PC-9 (cell line): Measurements from ENCODE around the gene SETX. TPM values are rescaled to one million over a fixed set of nuclear protein-coding genes. Genes with fewer than 3 reads are reported as not detected.

Experiments
- BruUV-seq: library from RNA; stranded (reverse); fragments of 400-500 nt; replicated peaks from 2 replicates; lab custom pipeline; 2021; lab: Mats Ljungman, UMichigan
- CTCF ChIA-PET: fragments of 300-600 bp; sonication (Branson Sonifier 250); formaldehyde crosslinking; loops from one replicate; lab custom pipeline; 2022; ENCODE audit warnings: antibody characterized with exemption; lab: Charles Lee
- POLR2A ChIA-PET: fragments of 300-600 bp; sonication (Branson Sonifier 250); formaldehyde crosslinking; loops from one replicate; lab custom pipeline; 2022; ENCODE audit warnings: antibody characterized with exemption; ENCODE audit not compliant: unreplicated experiment; lab: Charles Lee
- DNase-seq, 2 experiments: peaks; one replicate each; pipeline versions ENCODE4 v3.0.0 to v3.0.0-alpha.2; 2015 to 2022; ENCODE audit warnings: mixed read lengths in 1 of 2
- H2AFZ ChIP-seq: fragments of 200-600 bp; sonication (generic); 2 replicates; pipeline ENCODE4 v1.8.1; 2017; ENCODE audit warnings: antibody characterized with exemption
- H3F3A ChIP-seq: fragments of 200-600 bp; sonication (generic); 2 replicates; pipeline ENCODE4 v1.8.1; 2017; ENCODE audit warnings: antibody characterized with exemption, mild to moderate bottlenecking, low read depth; ENCODE audit not compliant: insufficient read depth
- H3K27ac ChIP-seq: fragments of 200-600 bp; sonication (generic); 2 replicates; pipeline ENCODE4 v1.6.1; 2016; ENCODE audit warnings: mixed run types
- H3K27me3 ChIP-seq: fragments of 200-600 bp; sonication (generic); 2 replicates; pipeline ENCODE4 v1.6.1; 2016; ENCODE audit warnings: low read depth, mixed run types; ENCODE audit not compliant: insufficient read depth
- H3K36me3 ChIP-seq: fragments of 200-600 bp; sonication (generic); 2 replicates; pipeline ENCODE4 v1.6.1; 2016; ENCODE audit warnings: low read depth, mixed run types
- H3K4me1 ChIP-seq: fragments of 200-600 bp; sonication (generic); replicated peaks from 2 replicates; pipeline ENCODE4 v1.6.1; 2016; ENCODE audit warnings: mixed run types; ENCODE audit not compliant: insufficient read depth
- H3K4me2 ChIP-seq: fragments of 200-600 bp; sonication (generic); 2 replicates; pipeline ENCODE4 v1.6.1; 2017; ENCODE audit warnings: mixed run types
- H3K4me3 ChIP-seq: fragments of 200-600 bp; sonication (generic); 2 replicates; pipeline ENCODE4 v1.6.1; 2016; ENCODE audit warnings: mixed run types
- H3K79me2 ChIP-seq: fragments of 200-600 bp; sonication (generic); 2 replicates; pipeline ENCODE4 v1.6.1; 2017; ENCODE audit warnings: low read depth, mixed run types
- H3K9me2 ChIP-seq: fragments of 200-600 bp; sonication (generic); 2 replicates; pipeline ENCODE4 v1.8.1; 2017; ENCODE audit warnings: mild to moderate bottlenecking; ENCODE audit not compliant: insufficient read depth
- H3K9me3 ChIP-seq: fragments of 200-600 bp; sonication (generic); 2 replicates; pipeline ENCODE4 v1.8.1; 2016; ENCODE audit warnings: low read depth; ENCODE audit not compliant: insufficient read depth
- H4K20me1 ChIP-seq: fragments of 200-600 bp; sonication (generic); 2 replicates; pipeline ENCODE4 v1.8.1; 2017; ENCODE audit not compliant: insufficient read depth
- EZH2 ChIP-seq: fragments of 200-600 bp; sonication (generic); IDR thresholded peaks from 2 replicates; pipeline ENCODE4 v1.8.0; 2017; ENCODE audit warnings: antibody characterized with exemption, low read depth
- intact Hi-C: fragments of 100-400 bp; cut with micrococcal nuclease; formaldehyde crosslinking; loops from one replicate; pipeline ENCODE4 v1.10.0; 2022; ENCODE audit not compliant: unreplicated experiment
- total RNA-seq: library from RNA; stranded (reverse); gene quantifications from 2 replicates; pipeline ENCODE4 v1.2.3, GENCODE V29; 2021
- TF ChIP-seq, protein P1 (sequence below): fragments of 200-600 bp; sonication (generic); conservative IDR thresholded peaks from 2 replicates; pipeline ENCODE4 v1.6.1; 2017; ENCODE audit warnings: mixed run types, antibody characterized with exemption, mild to moderate bottlenecking, moderate library complexity

SETX gene
- total RNA-seq, 1 experiment from 2014 or later: 23.5 TPM

DNA sequence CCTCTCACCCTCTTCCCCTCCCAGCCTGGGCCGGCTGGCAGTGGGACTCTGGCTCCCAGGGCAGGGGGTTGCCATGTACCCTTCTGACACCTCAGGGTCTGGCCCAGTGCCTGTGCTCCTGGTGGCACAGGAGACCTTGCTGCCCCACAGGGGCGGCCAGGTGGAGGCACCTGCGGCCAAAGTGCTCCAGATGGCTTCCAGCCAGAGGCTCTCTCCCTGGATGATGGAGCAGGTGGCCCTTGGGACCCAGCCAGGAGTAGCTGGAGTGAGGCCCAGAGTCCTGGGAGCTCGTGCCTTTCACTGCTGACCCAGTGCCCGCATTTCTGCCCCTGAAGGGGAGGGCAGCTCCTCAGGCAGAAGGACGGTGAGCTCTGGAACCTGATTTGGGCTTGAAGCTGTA, 105.7 kb downstream of the SETX start:
- Histone ChIP-seq H2AFZ (no peak overlapping the region), H3K9me3 (no peaks in the 10 kb centered on the region), H3K36me3 (no peaks in the 10 kb centered on the region), H3K79me2 (no peaks in the 10 kb centered on the region), H3K27me3 (peaks cover 25% of the 10 kb centered on the region), H3K4me2 (no peak overlapping the region), H3K27ac (no peak overlapping the region), H4K20me1 (no peaks in the 10 kb centered on the region; the same call in 1 of the 2 replicates), H3K4me3 (no peak overlapping the region), H3K4me1 (no peaks in the 10 kb centered on the region), H3F3A (no peaks in the 10 kb centered on the region), H3K9me2 (no peaks in the 10 kb centered on the region)
- intact Hi-C loops: no loop called here
- ChIA-PET POLR2A (interaction anchor here (0.8 kb wide), 1 partner anchor 110 kb away, joined by 3 read pairs; no protein-coding TSS in a partner anchor), CTCF (no interaction called here)
- no peak for DNase-seq
- TF ChIP-seq, protein P1, sequence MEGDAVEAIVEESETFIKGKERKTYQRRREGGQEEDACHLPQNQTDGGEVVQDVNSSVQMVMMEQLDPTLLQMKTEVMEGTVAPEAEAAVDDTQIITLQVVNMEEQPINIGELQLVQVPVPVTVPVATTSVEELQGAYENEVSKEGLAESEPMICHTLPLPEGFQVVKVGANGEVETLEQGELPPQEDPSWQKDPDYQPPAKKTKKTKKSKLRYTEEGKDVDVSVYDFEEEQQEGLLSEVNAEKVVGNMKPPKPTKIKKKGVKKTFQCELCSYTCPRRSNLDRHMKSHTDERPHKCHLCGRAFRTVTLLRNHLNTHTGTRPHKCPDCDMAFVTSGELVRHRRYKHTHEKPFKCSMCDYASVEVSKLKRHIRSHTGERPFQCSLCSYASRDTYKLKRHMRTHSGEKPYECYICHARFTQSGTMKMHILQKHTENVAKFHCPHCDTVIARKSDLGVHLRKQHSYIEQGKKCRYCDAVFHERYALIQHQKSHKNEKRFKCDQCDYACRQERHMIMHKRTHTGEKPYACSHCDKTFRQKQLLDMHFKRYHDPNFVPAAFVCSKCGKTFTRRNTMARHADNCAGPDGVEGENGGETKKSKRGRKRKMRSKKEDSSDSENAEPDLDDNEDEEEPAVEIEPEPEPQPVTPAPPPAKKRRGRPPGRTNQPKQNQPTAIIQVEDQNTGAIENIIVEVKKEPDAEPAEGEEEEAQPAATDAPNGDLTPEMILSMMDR: no peak
- TF ChIP-seq EZH2: no peak
- BruUV-seq: no TSS peak

DNA sequence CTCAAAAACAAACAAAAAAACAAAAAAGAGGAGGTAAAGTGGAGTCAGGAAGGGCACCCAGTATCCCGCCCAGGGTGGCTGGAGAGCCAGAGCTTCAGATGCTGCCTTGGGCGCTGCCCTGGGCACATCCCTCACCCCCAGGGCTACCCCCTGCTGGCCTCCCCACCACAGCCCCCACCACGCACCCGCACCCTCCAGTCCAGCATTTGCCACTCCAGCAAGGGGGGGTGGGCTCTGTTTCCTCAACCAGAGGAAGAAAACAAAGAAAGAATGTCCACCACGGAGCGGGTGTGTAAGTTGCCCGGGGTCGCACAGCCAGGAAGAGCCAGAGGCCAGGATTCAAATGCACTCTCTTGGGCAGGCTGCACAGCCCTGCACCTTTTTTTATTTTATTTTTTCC, 106.8 kb downstream of the SETX start:
- no peak overlapping the region for H2AFZ ChIP-seq
- no peaks in the 10 kb centered on the region for H3K36me3 ChIP-seq
- ChIA-PET POLR2A (no interaction called here), CTCF (no interaction called here)
- H4K20me1 ChIP-seq: no peaks in the 10 kb centered on the region
- DNase-seq: no peak
- no peak overlapping the region for H3K27ac ChIP-seq
- H3K4me3 ChIP-seq: no peak overlapping the region
- H3F3A ChIP-seq: no peaks in the 10 kb centered on the region
- intact Hi-C loops: no loop called here
- no peaks in the 10 kb centered on the region for H3K9me2 ChIP-seq
- no peaks in the 10 kb centered on the region for H3K79me2 ChIP-seq
- H3K27me3 ChIP-seq: peaks cover 31% of the 10 kb centered on the region
- no peaks in the 10 kb centered on the region for H3K9me3 ChIP-seq
- BruUV-seq: no TSS peak
- no peaks in the 10 kb centered on the region for H3K4me1 ChIP-seq
- TF ChIP-seq, protein P1: no peak
- no peak for TF ChIP-seq EZH2
- no peak overlapping the region for H3K4me2 ChIP-seq

DNA sequence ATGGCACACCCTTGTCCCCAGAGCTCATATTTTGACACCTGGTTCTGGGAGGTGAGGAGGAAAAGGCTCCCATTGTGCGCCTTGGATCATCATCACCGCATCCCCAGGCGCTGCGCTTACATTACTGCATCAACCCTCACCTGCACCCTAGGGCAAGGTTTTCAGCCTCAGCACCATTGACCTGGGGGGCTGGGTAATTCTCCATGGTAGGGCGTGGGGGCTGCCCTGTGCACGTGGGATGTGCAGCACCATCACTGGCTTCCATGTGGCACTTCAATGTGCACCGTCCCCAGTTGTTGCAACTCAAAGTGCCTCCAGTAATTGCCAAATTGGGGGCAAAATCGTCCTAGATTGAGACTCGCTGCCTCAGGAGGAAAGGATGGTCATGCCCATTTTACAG, 109.3 kb downstream of the SETX start:
- H3K4me2 ChIP-seq: no peak overlapping the region
- H2AFZ ChIP-seq: no peak overlapping the region
- H3K27ac ChIP-seq: no peak overlapping the region
- TF ChIP-seq EZH2: no peak
- TF ChIP-seq, protein P1: no peak
- intact Hi-C loops: no loop called here
- H3K4me1 ChIP-seq: no peaks in the 10 kb centered on the region
- H4K20me1 ChIP-seq: no peaks in the 10 kb centered on the region
- H3K36me3 ChIP-seq: no peaks in the 10 kb centered on the region
- no peak overlapping the region for H3K4me3 ChIP-seq
- no peaks in the 10 kb centered on the region for H3K9me2 ChIP-seq
- no TSS peak for BruUV-seq
- H3K79me2 ChIP-seq: no peaks in the 10 kb centered on the region
- H3F3A ChIP-seq: no peaks in the 10 kb centered on the region
- H3K27me3 ChIP-seq: peaks cover 31% of the 10 kb centered on the region
- POLR2A ChIA-PET: no interaction called here
- H3K9me3 ChIP-seq: no peaks in the 10 kb centered on the region
- DNase-seq: no peak
- CTCF ChIA-PET: interaction anchor here (0.9 kb wide), 1 partner anchor 9 kb away, joined by 5 read pairs; no protein-coding TSS in a partner anchor
